ENCODE results near the gene CORO2A.
A peak's percentile ranks its signal among the peaks of the same experiment; 100 is the strongest.
"Not testable (repeated sequence)": the region's sequence is repeated elsewhere in the genome, so short reads cannot be mapped to it uniquely, and the experiment has no call there.

The CORO2A gene

GRCh38 chr9:98140503-98140902 lies 51.9 kb downstream of the CORO2A start:
- no peak for DNase-seq (ENCODE audit: low read depth in 3 of 3)

- DNase-seq (ENCODE audit: low read depth in 3 of 3) = no peak
These were observed 55.9 kb downstream of the CORO2A start for GRCh38 chr9:98136489-98136888.

- no peak for DNase-seq (ENCODE audit: low read depth in 3 of 3)
These were observed 56.5 kb downstream of the CORO2A start for GRCh38 chr9:98135938-98136337.

- no peak for DNase-seq (ENCODE audit: low read depth in 3 of 3)
These were observed 56.9 kb downstream of the CORO2A start for GRCh38 chr9:98135558-98135934.

- DNase-seq (ENCODE audit: low read depth in 3 of 3) = no peak
These were observed 57.5 kb downstream of the CORO2A start for GRCh38 chr9:98134702-98135557.

GRCh38 chr9:98132806-98133631 lies 59.4 kb downstream of the CORO2A start:
- no peak for DNase-seq (ENCODE audit: low read depth in 3 of 3)

GRCh38 chr9:98132158-98132557 lies 60.3 kb downstream of the CORO2A start:
- no peak for DNase-seq (ENCODE audit: low read depth in 3 of 3)

- DNase-seq (ENCODE audit: low read depth in 3 of 3) = no peak
These were observed 61.7 kb downstream of the CORO2A start for GRCh38 chr9:98130576-98131228.

GRCh38 chr9:98130060-98130459 lies 62.4 kb downstream of the CORO2A start:
- DNase-seq (ENCODE audit: low read depth in 3 of 3) = not testable (repeated sequence)

GRCh38 chr9:98129451-98129881 lies 63.0 kb downstream of the CORO2A start:
- no peak for DNase-seq (ENCODE audit: low read depth in 3 of 3)

GRCh38 chr9:98128316-98128715 lies 64.1 kb downstream of the CORO2A start:
- no peak for DNase-seq (ENCODE audit: low read depth in 3 of 3)

GRCh38 chr9:98127226-98127625 lies 65.2 kb downstream of the CORO2A start:
- no peak for DNase-seq (ENCODE audit: low read depth in 3 of 3)

GRCh38 chr9:98124637-98125426 lies 67.6 kb downstream of the CORO2A start:
- DNase-seq (ENCODE audit: low read depth in 3 of 3) = no peak

- not testable (repeated sequence) for DNase-seq (ENCODE audit: low read depth in 3 of 3)
These were observed 68.3 kb downstream of the CORO2A start for GRCh38 chr9:98124091-98124490.

- DNase-seq (ENCODE audit: low read depth in 3 of 3) = no peak
These were observed 71.4 kb downstream of the CORO2A start for GRCh38 chr9:98121058-98121457.

- no peak for DNase-seq (ENCODE audit: low read depth in 3 of 3)
These were observed 72.0 kb downstream of the CORO2A start for GRCh38 chr9:98120476-98120875.

GRCh38 chr9:98118640-98119601 lies 73.5 kb downstream of the CORO2A start, which contains the start of gene TRIM14:
Gene TRIM14, minus strand, starts transcription at chr9:98119222. Its CDS starts 34 bp downstream, at chr9:98119188.
- peak in 2 of 3 donors; percentile 37 to 46 for DNase-seq (ENCODE audit: low read depth in 3 of 3)

GRCh38 chr9:98117984-98118639 lies 74.3 kb downstream of the CORO2A start:
- peak in 1 of 3 donors; percentile 27 for DNase-seq (ENCODE audit: low read depth in 3 of 3)

- not testable (repeated sequence) for DNase-seq (ENCODE audit: low read depth in 3 of 3)
These were observed 75.3 kb downstream of the CORO2A start for GRCh38 chr9:98117097-98117496.

- no peak for DNase-seq (ENCODE audit: low read depth in 3 of 3)
These were observed 83.4 kb downstream of the CORO2A start for GRCh38 chr9:98109052-98109451.

Measured in stimulated activated CD4-positive, alpha-beta T cell treated with anti-CD3 and anti-CD28 coated beads, TNF-alpha, amount 100 ng/mL, for 48 hours (primary cell).